Measurements from ENCODE around the gene IL1RAPL1. TPM values are rescaled to one million over a fixed set of nuclear protein-coding genes. Genes with fewer than 3 reads are reported as not detected.

IL1RAPL1 gene
- polyA plus RNA-seq, 2 of the 4 experiments (the other 2 are of a cell fraction) = not detected

DNA sequence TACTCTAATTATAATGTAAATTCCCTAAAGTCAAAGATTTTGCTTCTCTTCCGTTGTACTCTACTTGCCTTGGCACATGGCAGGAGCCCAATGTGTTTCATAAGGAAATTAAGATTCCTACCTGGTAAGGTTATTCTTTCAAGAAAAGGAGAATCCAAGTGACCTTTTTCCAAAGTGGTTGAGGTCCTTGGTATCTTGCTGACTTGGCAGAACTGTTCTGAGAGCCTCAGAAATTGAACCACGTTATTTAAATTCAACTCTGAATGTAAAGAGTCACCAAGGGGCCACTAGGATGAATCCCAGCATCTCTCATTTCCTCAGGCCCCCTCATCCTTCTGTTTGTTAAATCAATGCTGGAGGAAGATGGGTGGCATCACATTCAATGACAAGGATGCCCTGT lies 1209.9 kb downstream of the IL1RAPL1 start:
- FAIRE-seq (no peak), DNase-seq (ENCODE audit: low read depth in 1 of 2, low spot score in 1 of 2) (no peak), ATAC-seq (no peak)
- H3K27ac ChIP-seq = no peak overlapping the region
- no peaks in the 10 kb centered on the region for H3K4me1 ChIP-seq
- TF ChIP-seq MAFK (IDR thresholded peaks at IDR 0.05; ENCODE audit: partially characterized antibody) = peak; percentile 60
- TF ChIP-seq, protein P1, sequence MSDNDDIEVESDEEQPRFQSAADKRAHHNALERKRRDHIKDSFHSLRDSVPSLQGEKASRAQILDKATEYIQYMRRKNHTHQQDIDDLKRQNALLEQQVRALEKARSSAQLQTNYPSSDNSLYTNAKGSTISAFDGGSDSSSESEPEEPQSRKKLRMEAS (IDR thresholded peaks at IDR 0.05) = no peak
- no peak for TF ChIP-seq CHD4 (IDR thresholded peaks at IDR 0.05; ENCODE audit: borderline replicate concordance)
- H3K4me3 ChIP-seq = no peak overlapping the region
- no peaks in the 10 kb centered on the region for H3K9me3 ChIP-seq
- POLR2A ChIA-PET = no interaction called here
- WGBS (ENCODE audit: missing lambda C conversion rate) = 67% methylated on average over 2 of the region's 2 CpGs
- H3K4me2 ChIP-seq = no peak overlapping the region
- CTCF ChIA-PET = no interaction called here

DNA sequence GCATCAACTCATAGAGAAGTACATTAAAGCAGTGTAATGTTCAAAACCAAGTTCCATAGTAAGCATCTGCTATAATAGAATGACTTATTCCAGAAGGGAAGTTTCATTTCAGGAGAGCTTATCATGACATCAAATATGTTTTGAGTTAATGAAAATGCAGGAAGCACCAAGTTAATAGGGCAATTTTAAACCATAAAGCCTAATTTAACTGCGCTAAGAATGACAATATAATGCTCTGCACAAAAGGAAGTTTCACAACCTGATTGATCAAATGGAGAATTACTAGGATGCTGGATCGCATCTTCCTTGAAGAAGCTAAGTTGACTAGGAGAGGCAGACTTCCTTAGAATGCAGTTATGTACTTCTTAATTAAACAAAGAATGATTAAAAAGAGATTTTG lies 1211.2 kb downstream of the IL1RAPL1 start:
- H3K4me1 ChIP-seq = no peaks in the 10 kb centered on the region
- no peak overlapping the region for H3K4me3 ChIP-seq
- H3K27ac ChIP-seq = no peak overlapping the region
- no peak overlapping the region for H3K4me2 ChIP-seq
- DNase-seq (ENCODE audit: low read depth in 1 of 2, low spot score in 1 of 2) (no peak), ATAC-seq (no peak), FAIRE-seq (peak; percentile 70)
- TF ChIP-seq ZSCAN20 (CRISPR knock-in tag; IDR thresholded peaks at IDR 0.05) = no peak
- TF ChIP-seq RARB (CRISPR knock-in tag; IDR thresholded peaks at IDR 0.05) = no peak
- no peak for TF ChIP-seq HEYL (CRISPR knock-in tag; IDR thresholded peaks at IDR 0.05)
- no peak for TF ChIP-seq ZC3H11A (IDR thresholded peaks at IDR 0.05)
- no peak for TF ChIP-seq BHLHE40 (IDR thresholded peaks at IDR 0.05; ENCODE audit: low read depth, low read length)
- TF ChIP-seq JUNB (IDR thresholded peaks at IDR 0.05) = no peak
- TF ChIP-seq SMC3 (IDR thresholded peaks at IDR 0.05) = no peak
- H3K9me3 ChIP-seq = no peaks in the 10 kb centered on the region
- POLR2A ChIA-PET = no interaction called here
- WGBS (ENCODE audit: missing lambda C conversion rate) = 89% methylated on average over 2 of the region's 2 CpGs
- CTCF ChIA-PET = no interaction called here

DNA sequence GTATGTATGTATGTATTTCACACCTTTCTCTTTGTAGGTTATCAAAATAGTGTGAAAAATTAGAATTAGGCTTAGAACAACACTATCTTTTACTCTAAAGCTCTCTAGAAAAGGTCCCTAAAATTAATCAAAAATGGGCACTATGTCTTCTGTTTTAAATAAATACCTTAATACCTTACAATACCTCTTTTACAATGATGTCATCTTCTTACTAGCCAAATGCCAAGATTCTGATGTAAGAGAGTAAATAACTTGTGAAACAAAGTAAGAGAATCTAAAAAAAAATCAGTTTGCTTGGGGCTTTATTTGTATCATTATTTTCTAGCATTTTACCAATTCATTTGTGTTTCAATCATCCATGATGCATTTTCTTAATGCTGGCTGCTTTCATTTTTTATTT lies 1225.9 kb downstream of the IL1RAPL1 start:
- TF ChIP-seq HOXB13 (CRISPR knock-in tag; IDR thresholded peaks at IDR 0.05; ENCODE audit: low read depth) (no peak), BHLHE40 (IDR thresholded peaks at IDR 0.05; ENCODE audit: low read depth, low read length) (no peak), CHD2 (IDR thresholded peaks at IDR 0.05; ENCODE audit: low read length, partially characterized antibody) (no peak), CBX8 (IDR thresholded peaks at IDR 0.05) (no peak), HEYL (CRISPR knock-in tag; IDR thresholded peaks at IDR 0.05) (no peak), RARB (CRISPR knock-in tag; IDR thresholded peaks at IDR 0.05) (no peak), RNF2 (IDR thresholded peaks at IDR 0.05; ENCODE audit: borderline replicate concordance, low read depth) (no peak), JUNB (IDR thresholded peaks at IDR 0.05) (no peak), TP53 (CRISPR knock-in tag; IDR thresholded peaks at IDR 0.05) (no peak), KDM1A (IDR thresholded peaks at IDR 0.05; ENCODE audit: low read depth) (no peak), FOSB (CRISPR knock-in tag; IDR thresholded peaks at IDR 0.05) (no peak), JUN (IDR thresholded peaks at IDR 0.05) (no peak), RFX5 (IDR thresholded peaks at IDR 0.05) (no peak)
- TF ChIP-seq, protein P2, sequence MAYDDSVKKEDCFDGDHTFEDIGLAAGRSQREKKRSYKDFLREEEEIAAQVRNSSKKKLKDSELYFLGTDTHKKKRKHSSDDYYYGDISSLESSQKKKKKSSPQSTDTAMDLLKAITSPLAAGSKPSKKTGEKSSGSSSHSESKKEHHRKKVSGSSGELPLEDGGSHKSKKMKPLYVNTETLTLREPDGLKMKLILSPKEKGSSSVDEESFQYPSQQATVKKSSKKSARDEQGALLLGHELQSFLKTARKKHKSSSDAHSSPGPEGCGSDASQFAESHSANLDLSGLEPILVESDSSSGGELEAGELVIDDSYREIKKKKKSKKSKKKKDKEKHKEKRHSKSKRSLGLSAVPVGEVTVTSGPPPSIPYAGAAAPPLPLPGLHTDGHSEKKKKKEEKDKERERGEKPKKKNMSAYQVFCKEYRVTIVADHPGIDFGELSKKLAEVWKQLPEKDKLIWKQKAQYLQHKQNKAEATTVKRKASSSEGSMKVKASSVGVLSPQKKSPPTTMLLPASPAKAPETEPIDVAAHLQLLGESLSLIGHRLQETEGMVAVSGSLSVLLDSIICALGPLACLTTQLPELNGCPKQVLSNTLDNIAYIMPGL (CRISPR knock-in tag; IDR thresholded peaks at IDR 0.05; ENCODE audit: borderline replicate concordance) = no peak
- TF ChIP-seq, protein P3, sequence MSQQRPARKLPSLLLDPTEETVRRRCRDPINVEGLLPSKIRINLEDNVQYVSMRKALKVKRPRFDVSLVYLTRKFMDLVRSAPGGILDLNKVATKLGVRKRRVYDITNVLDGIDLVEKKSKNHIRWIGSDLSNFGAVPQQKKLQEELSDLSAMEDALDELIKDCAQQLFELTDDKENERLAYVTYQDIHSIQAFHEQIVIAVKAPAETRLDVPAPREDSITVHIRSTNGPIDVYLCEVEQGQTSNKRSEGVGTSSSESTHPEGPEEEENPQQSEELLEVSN (IDR thresholded peaks at IDR 0.05; ENCODE audit: borderline replicate concordance, low read depth) = no peak
- TF ChIP-seq, protein P4, sequence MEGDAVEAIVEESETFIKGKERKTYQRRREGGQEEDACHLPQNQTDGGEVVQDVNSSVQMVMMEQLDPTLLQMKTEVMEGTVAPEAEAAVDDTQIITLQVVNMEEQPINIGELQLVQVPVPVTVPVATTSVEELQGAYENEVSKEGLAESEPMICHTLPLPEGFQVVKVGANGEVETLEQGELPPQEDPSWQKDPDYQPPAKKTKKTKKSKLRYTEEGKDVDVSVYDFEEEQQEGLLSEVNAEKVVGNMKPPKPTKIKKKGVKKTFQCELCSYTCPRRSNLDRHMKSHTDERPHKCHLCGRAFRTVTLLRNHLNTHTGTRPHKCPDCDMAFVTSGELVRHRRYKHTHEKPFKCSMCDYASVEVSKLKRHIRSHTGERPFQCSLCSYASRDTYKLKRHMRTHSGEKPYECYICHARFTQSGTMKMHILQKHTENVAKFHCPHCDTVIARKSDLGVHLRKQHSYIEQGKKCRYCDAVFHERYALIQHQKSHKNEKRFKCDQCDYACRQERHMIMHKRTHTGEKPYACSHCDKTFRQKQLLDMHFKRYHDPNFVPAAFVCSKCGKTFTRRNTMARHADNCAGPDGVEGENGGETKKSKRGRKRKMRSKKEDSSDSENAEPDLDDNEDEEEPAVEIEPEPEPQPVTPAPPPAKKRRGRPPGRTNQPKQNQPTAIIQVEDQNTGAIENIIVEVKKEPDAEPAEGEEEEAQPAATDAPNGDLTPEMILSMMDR (IDR thresholded peaks at IDR 0.05) = no peak
- no peak for ATAC-seq
- Histone ChIP-seq H3K4me3 (no peak overlapping the region), H3K4me1 (no peaks in the 10 kb centered on the region), H3K9me3 (no peaks in the 10 kb centered on the region), H3K27ac (no peak overlapping the region), H3K4me2 (no peak overlapping the region)
- DNase-seq (ENCODE audit: low read depth in 1 of 2, low spot score in 1 of 2) = no peak
- FAIRE-seq = peak; percentile 87
- ChIA-PET CTCF (no interaction called here), POLR2A (no interaction called here)
